ENCODE data around the gene SYT3. TPM values are rescaled to one million over a fixed set of nuclear protein-coding genes. Genes with fewer than 3 reads are reported as not detected.
A peak's percentile ranks its signal among the peaks of the same experiment; 100 is the strongest.
"Not testable (repeated sequence)": the region's sequence is repeated elsewhere in the genome, so short reads cannot be mapped to it uniquely, and the experiment has no call there.

The SYT3 gene
- total and polyA plus RNA-seq, 5 donors: 0.25 to 1.0 (median 0.50) TPM

- H3K27me3 ChIP-seq (ENCODE audit: control insufficient read depth, insufficient read depth); intact Hi-C loops (cut with DNase I); H3K9me3 ChIP-seq (ENCODE audit: control insufficient read depth, low read length); H3K27ac ChIP-seq (ENCODE audit: low read length); H3K4me3 ChIP-seq (ENCODE audit: low read length); ATAC-seq; H3K4me1 ChIP-seq (ENCODE audit: control insufficient read depth, insufficient read depth, low read length); DNase-seq: not testable (repeated sequence)
- 77% methylated on average over 11 of the region's 11 CpGs for WGBS
These were observed 26.9 kb downstream of the SYT3 start for GRCh38 chr19:50612504-50613404.

GRCh38 chr19:50607874-50608785 lies 31.6 kb downstream of the SYT3 start:
- H3K4me3 ChIP-seq (ENCODE audit: low read length): no peak overlapping the region
- DNase-seq: peak; percentile 84 to 90 (median 90)

GRCh38 chr19:50607388-50607787 lies 32.3 kb downstream of the SYT3 start:
- Histone ChIP-seq H3K9me3 (ENCODE audit: control insufficient read depth, low read length) (no peaks in the 10 kb centered on the region), H3K4me3 (ENCODE audit: low read length) (no peak overlapping the region), H3K27me3 (ENCODE audit: control insufficient read depth, insufficient read depth) (no peaks in the 10 kb centered on the region), H3K27ac (ENCODE audit: low read length) (no peak overlapping the region), H3K4me1 (ENCODE audit: control insufficient read depth, insufficient read depth, low read length) (no peaks in the 10 kb centered on the region)
- WGBS: 67% methylated on average over 20 of the region's 20 CpGs
- DNase-seq (no peak), ATAC-seq (no peak)
- intact Hi-C loops (cut with DNase I): no loop called here

More at GRCh38 chr19:50607874-50608785, 31.6 kb downstream of the SYT3 start:
- 14% methylated on average over 56 of the region's 56 CpGs for WGBS
- peak; percentile 74 to 86 for ATAC-seq
- H3K27ac ChIP-seq (ENCODE audit: low read length): no peak overlapping the region
- no peaks in the 10 kb centered on the region for H3K4me1 ChIP-seq (ENCODE audit: control insufficient read depth, insufficient read depth, low read length)
- intact Hi-C loops (cut with DNase I): no loop called here
- no peaks in the 10 kb centered on the region for H3K27me3 ChIP-seq (ENCODE audit: control insufficient read depth, insufficient read depth)
- no peaks in the 10 kb centered on the region for H3K9me3 ChIP-seq (ENCODE audit: control insufficient read depth, low read length)

- intact Hi-C loops (cut with DNase I); H3K4me1 ChIP-seq (ENCODE audit: control insufficient read depth, insufficient read depth, low read length); DNase-seq; H3K27ac ChIP-seq (ENCODE audit: low read length); H3K4me3 ChIP-seq (ENCODE audit: low read length); H3K27me3 ChIP-seq (ENCODE audit: control insufficient read depth, insufficient read depth); H3K9me3 ChIP-seq (ENCODE audit: control insufficient read depth, low read length): not testable (repeated sequence)
- 34% methylated on average over 46 of the region's 58 CpGs for WGBS
- peak; percentile 22 to 73 for ATAC-seq
These were observed 33.4 kb downstream of the SYT3 start for GRCh38 chr19:50606059-50606836.

DNA sequence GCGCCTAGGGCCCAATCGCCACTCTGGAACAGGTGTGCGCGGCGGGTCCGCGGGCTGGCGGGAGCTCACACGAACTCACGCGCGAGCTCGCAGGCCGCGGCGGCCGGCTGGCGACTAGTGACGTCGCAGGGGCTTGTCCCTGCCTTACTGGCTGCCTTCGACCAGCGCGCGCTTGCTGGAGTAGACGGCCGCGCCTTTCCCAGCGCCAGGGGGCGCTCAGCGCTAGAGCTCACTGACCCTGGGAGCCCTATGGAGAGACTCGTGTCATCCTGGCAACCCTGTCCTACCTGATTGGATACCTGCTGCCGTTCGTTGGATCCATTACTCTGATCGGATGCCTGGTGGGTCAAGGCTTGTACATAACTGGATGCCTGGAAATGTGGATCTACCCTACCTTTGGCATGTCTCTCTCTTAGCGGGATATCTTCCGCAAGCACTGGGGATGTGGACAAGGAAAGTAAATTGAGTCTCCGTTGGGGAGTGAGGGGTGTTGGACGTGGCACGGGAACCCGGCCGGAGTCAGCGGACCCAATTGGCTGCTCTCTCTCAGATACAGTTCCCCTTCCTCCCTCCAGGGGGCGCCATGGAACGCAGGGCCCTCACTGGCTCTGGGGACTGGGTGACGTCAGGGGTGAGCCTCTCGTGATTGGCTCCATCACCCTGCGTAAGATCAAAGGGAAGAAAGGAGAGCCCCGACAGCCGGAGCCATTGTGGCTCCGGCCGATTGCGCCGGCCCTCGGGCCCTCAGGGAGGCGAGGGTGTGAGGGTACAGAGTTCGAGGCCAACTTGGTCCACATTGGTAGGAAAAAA lies 35.2 kb downstream of the SYT3 start:
- WGBS: 44% methylated on average over 45 of the region's 56 CpGs
- H3K27ac ChIP-seq (ENCODE audit: low read length); H3K4me3 ChIP-seq (ENCODE audit: low read length); H3K9me3 ChIP-seq (ENCODE audit: control insufficient read depth, low read length); H3K27me3 ChIP-seq (ENCODE audit: control insufficient read depth, insufficient read depth); H3K4me1 ChIP-seq (ENCODE audit: control insufficient read depth, insufficient read depth, low read length); intact Hi-C loops (cut with DNase I); DNase-seq: not testable (repeated sequence)
- ATAC-seq: peak in 1 of 2 donors; percentile 57

GRCh38 chr19:50602935-50603334 lies 36.7 kb downstream of the SYT3 start:
- H3K4me1 ChIP-seq (ENCODE audit: control insufficient read depth, insufficient read depth, low read length): no peaks in the 10 kb centered on the region
- ATAC-seq (no peak), DNase-seq (no peak)
- H3K9me3 ChIP-seq (ENCODE audit: control insufficient read depth, low read length): no peaks in the 10 kb centered on the region
- H3K4me3 ChIP-seq (ENCODE audit: low read length): no peak overlapping the region
- WGBS: 56% methylated on average over 4 of the region's 4 CpGs
- H3K27ac ChIP-seq (ENCODE audit: low read length): no peak overlapping the region
- no peaks in the 10 kb centered on the region for H3K27me3 ChIP-seq (ENCODE audit: control insufficient read depth, insufficient read depth)
- intact Hi-C loops (cut with DNase I): no loop called here

DNA sequence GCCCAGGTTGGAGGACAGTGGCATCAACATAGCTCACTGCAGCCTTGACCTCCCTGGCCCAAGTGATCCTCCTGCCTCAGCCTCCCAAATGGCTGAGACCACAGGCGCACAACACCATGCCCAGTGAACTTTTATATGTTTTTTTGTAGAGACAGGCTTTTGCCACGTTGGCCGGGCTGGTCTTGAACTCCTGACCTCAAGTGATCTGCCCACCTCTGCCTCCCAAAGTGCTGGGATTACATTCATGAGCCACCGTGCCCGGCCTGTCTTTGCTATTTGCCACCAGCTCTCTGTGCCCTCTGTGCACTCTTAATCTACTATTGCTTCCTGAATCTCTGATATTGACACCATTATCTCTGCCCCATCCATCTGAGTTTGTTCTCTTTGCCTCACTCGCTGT lies 37.2 kb downstream of the SYT3 start:
- intact Hi-C loops (cut with DNase I): no loop called here
- H3K27me3 ChIP-seq (ENCODE audit: control insufficient read depth, insufficient read depth): no peaks in the 10 kb centered on the region
- 54% methylated on average over 6 of the region's 6 CpGs for WGBS
- ATAC-seq (no peak), DNase-seq (no peak)
- no peak overlapping the region for H3K27ac ChIP-seq (ENCODE audit: low read length)
- H3K4me1 ChIP-seq (ENCODE audit: control insufficient read depth, insufficient read depth, low read length): no peaks in the 10 kb centered on the region
- H3K9me3 ChIP-seq (ENCODE audit: control insufficient read depth, low read length): no peaks in the 10 kb centered on the region
- no peak overlapping the region for H3K4me3 ChIP-seq (ENCODE audit: low read length)

GRCh38 chr19:50602089-50602422 lies 37.6 kb downstream of the SYT3 start:
- Histone ChIP-seq H3K27me3 (ENCODE audit: control insufficient read depth, insufficient read depth) (no peaks in the 10 kb centered on the region), H3K9me3 (ENCODE audit: control insufficient read depth, low read length) (no peaks in the 10 kb centered on the region), H3K27ac (ENCODE audit: low read length) (no peak overlapping the region), H3K4me3 (ENCODE audit: low read length) (no peak overlapping the region), H3K4me1 (ENCODE audit: control insufficient read depth, insufficient read depth, low read length) (no peaks in the 10 kb centered on the region)
- ATAC-seq: no peak
- intact Hi-C loops (cut with DNase I): no loop called here
- 80% methylated on average over 5 of the region's 5 CpGs for WGBS
- no peak for DNase-seq

GRCh38 chr19:50601407-50602088 lies 38.1 kb downstream of the SYT3 start:
- Histone ChIP-seq H3K9me3 (ENCODE audit: control insufficient read depth, low read length) (no peaks in the 10 kb centered on the region), H3K27me3 (ENCODE audit: control insufficient read depth, insufficient read depth) (no peaks in the 10 kb centered on the region), H3K4me1 (ENCODE audit: control insufficient read depth, insufficient read depth, low read length) (no peaks in the 10 kb centered on the region), H3K27ac (ENCODE audit: low read length) (no peak overlapping the region), H3K4me3 (ENCODE audit: low read length) (no peak overlapping the region)
- DNase-seq: no peak
- 29% methylated on average over 11 of the region's 11 CpGs for WGBS
- intact Hi-C loops (cut with DNase I): no loop called here
- no peak for ATAC-seq

- ATAC-seq: no peak
- intact Hi-C loops (cut with DNase I): no loop called here
- Histone ChIP-seq H3K9me3 (ENCODE audit: control insufficient read depth, low read length) (no peaks in the 10 kb centered on the region), H3K4me1 (ENCODE audit: control insufficient read depth, insufficient read depth, low read length) (no peaks in the 10 kb centered on the region), H3K4me3 (ENCODE audit: low read length) (no peak overlapping the region), H3K27ac (ENCODE audit: low read length) (no peak overlapping the region), H3K27me3 (ENCODE audit: control insufficient read depth, insufficient read depth) (no peaks in the 10 kb centered on the region)
- 82% methylated on average over 9 of the region's 9 CpGs for WGBS
- DNase-seq: no peak
These were observed 40.3 kb downstream of the SYT3 start for GRCh38 chr19:50599427-50599826.

All from right cardiac atrium (tissue), 5 donors.